Measurements from ENCODE around the gene PTPRN2.
"Not testable (repeated sequence)": the region's sequence is repeated elsewhere in the genome, so short reads cannot be mapped to it uniquely, and the experiment has no call there.

Gene PTPRN2

DNA sequence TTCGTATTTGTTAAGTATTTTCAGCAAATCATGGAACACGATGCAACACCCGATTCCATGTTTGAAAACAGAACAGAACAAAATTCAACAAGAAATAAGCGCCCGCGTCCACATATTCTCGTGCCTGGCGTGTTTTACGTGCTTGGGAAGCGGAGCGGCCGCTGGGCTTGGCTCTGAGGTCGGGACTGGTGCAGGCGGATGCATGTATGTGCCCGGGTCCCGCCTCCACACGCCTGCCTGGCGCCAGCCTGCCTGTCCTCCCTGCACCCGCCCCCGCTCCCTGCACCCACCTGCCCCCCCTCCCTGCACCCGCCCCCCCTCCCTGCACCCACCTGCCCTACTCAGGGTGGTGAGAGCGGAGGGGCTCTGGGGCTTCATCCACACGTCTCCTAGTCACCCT is 796.4 kb downstream of the PTPRN2 start:
- no peak for DNase-seq (ENCODE audit: low read depth)

DNA sequence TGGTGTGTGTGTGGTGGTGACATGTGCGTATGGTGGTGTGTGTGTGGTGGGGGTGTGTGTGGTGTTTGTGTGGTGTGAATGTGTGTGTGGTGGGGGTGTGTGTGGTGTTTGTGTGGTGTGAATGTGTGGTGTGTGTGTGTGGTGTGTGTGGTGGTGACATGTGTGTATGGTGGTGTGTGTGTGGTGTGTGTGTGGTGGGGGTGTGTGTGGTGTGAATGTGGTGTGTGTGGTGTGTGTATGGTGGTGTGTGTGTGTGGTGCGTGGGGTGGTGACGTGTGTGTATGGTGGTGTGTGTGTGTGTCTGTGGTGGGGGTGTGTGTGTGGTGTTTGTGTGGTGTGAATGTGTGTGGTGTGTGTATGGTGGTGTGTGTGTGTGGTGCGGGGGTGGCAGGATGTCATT is 797.7 kb downstream of the PTPRN2 start:
- DNase-seq (ENCODE audit: low read depth), result no peak

DNA sequence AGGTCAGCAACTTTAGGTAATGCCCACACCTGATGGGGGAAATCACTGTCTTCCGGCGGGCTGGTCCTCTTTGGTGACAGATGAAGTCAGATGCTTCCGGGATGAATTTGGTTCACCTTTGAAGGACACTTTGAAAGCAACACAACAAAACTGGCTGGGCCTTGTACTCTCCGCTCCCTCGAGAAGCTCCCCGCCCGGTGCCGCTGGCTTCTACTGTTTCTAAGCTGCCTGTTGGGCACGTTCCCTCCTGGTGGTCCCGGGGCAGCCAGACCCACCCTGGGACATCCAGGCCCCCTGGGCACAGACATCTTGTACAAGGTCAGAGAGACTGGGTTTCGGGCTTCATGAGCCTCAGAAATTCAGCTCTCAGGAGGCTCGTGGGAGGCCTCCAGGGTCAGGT is 798.5 kb downstream of the PTPRN2 start:
- DNase-seq (ENCODE audit: low read depth), result no peak

DNA sequence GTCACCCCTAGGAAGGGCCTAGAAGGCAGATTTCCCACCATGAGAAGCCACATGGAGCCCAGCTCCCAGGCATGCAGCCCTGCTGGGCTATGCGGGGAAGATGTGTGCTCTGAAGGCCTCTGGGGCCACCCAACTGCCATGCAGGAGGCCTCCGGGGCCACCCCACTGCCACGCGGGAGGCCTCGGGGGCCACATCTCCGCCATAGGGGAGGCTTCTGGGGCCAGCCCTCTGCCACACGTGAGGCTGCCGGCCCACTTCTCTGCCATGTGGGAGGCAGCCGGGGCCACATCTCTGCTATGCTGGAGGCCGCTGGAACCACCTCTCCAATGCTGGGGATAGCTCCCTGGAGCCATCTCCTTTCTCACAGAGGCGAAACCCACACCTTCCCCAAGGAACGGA is 799.0 kb downstream of the PTPRN2 start:
- DNase-seq (ENCODE audit: low read depth), result no peak

DNA sequence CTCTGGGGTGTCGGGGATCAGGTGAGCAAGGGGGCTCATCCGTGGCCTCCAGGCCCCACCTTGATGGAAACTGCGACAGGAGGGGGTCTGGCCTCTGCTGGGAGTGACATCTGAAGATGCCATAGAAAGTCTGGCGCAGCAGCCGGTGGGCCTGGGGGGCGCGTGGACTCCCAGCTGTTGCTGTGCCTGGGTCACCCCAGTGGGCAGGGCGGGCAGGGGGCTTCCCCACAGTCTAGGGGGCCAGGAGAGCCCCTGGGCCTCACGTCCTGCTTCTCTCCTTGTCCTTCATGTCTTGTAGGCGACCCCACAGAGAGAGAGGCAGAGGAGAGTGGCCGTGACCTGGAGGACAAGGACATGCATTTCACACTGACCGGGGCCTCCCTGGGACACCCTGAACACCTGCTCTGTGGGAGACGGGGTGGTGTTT is 800.3 kb downstream of the PTPRN2 start:
- no peak for DNase-seq (ENCODE audit: low read depth)

DNA sequence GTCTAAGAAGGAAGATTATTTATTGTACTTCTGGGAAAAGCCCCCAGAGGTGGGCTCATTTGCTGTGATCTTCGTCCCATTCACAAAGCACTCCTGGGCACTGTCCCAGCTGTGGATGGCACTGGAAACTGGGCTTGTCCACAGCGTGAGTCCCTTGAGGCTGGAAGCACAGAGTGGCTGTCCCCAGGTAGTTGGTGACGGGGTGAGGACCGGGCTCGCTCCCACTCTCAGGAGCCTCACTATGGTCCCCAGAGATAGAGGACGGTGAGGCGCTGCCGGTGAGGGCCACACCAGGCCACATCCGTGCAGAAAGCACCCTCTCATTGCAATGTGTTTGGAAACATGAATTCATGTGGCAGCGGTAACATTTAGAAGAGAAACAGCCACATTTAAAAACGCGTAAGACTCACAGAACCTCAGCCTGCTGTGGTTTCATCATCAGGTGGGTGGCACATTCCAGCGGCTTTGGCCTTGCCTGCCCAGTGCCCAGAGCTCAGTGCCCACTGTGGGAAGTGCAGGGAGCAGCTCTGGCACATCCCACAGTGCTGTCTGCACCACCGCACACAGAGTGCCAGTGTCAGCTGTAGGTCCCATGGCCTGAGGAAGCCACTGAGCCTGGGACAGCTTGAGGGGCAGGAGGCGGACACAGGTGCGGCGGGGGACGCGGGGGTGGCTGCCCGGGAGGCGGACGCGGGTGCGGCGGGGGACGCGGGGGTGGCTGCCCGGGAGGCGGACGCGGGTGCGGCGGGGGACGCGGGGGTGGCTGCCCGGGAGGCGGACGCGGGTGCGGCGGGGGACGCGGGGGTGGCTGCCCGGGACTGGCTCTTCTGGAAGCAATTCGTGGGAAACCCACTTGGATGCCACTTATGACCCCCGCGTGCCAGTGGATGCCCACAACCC is 801.0 kb downstream of the PTPRN2 start:
- no peak for DNase-seq (ENCODE audit: low read depth)

DNA sequence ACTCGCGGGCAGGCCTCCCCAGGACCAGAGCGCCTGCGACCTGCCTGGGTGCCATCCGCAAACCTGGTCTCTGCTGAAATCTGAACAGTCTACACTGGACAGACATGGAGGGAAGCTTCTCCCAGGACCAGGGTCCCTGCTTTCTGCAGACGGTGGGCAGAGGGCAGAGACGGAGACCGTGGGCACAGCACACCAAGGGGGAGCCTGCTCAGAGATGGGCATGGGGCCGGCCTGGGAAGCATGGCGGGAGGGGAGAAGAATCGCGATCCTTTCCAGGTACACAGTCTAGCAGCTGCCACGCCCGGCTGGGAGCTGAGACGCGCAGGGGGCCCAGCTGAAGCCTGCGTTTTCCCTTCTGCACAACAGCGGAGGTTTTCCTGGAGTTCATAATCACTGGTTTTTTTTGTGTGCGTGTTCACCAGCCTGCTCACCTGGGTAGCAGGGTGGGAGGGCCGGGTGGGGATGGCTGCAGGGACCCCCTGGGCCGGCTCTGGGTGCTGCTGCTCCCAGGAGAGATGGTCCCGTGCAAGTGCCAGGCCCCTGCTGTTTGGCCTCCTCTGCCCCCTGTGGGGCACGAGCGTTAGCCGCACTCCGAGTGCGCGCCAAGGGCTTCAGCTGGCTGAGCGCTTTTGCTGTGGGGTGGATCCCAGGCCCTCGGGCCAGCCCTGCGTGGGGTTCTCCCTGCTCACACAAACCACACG is 802.0 kb downstream of the PTPRN2 start:
- no peak for DNase-seq (ENCODE audit: low read depth)

DNA sequence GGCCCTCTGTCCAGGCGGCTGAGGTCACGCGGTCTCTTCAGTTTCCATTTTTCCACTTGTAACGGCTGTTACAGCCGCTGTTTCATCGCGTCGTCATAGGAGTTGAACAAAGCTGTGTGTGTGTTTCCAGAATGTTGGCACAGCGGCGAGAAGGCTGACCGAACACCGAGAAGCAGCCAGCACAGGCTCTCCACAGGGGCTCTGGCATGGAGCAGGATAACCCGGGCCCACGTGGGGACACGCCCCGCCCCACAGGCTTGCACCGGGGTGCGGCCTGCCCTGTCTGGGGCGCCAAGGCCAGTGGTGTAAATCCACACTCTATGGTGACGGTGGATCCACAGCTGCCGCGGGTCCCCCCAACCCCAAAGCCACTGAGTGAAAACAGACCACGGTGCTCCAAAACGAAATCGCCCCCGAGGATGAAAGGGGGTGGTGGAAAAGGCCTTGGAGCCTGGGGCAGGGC is 802.6 kb downstream of the PTPRN2 start:
- no peak for DNase-seq (ENCODE audit: low read depth)

DNA sequence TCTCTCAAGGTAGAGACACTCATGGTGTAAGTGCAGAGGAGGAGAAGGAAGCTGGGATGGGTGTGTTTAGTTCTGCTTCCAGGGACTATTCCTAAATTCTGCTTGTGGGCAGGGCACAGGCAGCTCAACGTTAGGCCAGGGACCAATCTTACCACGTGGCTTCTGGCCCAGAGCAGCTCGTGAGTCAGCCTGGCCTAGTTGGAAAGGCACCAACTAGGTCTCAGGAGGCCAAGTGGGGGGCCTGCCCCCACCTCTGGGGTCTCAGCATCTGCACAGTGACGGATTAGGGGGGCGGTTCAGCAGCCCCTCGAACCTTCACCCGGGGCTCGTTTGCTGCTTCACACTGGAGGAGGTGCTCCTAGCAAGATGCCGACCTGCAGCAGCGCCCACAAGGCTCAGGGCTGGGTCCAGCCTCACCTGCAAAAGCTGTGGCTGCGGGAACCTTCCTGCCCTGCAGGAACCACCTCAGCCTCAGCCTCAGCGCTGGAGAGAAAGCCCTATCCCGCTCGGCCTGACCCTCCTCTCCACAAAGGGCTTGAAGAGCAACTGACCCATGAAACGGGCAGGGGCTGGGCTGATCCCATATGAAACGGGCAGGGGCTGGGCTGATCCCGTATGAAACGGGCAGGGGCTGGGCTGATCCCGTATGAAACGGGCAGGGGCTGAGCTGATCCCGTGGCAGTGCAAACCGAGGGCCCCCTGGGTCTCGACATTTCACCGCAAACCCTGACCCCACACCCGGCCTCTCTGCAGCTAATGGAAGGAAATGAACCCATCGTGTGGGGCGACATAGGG is 803.4 kb downstream of the PTPRN2 start:
- no peak for DNase-seq (ENCODE audit: low read depth)

DNA sequence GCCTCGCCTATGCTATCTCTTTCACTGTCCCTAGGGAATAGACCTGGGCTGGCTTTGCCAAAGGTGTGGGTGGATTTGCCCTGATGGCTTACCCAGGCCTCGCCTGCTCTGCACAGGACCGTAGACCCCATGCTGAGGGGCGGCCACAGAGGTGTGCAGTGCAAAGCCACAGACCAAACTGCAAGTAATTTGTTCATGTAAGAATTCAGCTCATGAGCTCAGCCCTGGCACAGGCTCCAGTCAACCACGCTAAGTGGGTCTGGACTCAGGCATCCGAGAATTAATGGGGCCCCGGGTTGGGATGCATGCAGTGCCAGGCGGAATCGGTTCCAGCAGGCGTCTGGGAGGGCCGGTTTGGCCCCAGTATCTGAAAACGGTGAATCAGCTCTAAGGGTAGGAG is 805.6 kb downstream of the PTPRN2 start:
- DNase-seq (ENCODE audit: low read depth), result no peak

DNA sequence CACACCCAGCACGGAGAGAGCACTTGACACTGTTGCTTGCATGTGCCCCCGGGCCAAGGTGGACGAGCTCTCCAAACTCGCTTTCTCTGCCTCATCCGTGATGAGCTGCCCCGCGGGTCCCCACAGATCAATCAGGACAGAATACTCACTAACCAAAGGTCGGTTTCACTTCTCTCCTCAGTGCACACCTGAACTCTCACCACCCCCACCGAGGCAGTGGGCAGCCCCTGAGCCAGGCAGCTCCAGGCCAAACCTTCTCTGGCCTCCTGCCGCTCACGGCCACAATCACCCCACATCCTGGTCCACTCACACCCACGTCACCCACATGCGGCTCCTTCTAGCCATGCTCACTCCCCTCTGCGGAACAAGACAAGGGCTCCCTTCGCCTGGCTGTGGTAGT is 806.9 kb downstream of the PTPRN2 start:
- DNase-seq (ENCODE audit: low read depth), result no peak

DNA sequence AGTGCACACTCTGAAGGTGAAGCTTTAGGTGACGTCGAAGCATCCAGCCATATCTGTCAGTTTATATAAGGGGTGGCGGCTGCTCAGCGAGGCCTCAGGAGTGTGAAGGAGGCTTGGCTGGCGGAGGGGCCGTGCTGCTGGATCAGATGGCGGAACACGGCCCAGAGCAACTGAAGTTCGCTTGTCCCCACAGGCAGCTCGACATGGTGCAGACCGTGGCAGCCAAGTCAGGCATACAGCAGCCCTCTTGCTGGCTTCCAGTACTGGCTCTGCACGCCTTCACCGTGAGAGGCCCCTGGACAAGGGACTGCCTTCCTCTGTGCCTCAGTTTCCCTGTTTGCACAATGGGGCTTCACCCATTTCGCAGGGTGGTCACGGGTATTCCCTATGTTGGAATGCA is 807.3 kb downstream of the PTPRN2 start:
- DNase-seq (ENCODE audit: low read depth), result no peak

DNA sequence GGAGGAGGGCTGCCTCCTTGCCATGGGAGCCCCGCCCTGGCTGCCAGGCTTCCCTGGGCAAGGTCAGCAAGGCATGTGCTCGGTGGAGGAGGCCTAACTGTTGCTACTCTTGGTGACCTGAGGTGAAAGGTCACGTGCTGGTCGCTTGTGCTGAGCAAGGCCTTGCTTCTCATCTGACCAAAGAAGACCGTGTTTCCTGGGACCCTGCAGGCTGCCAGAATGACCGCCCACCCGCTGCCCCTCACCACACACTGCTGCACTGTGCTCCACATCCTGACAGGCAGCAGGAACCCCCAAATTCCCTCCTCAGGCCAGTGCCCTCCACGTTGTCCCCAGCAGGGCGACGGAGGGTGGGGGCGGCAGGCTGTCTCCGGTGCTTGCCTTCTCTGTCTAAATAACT is 808.4 kb downstream of the PTPRN2 start:
- DNase-seq (ENCODE audit: low read depth), result no peak

DNA sequence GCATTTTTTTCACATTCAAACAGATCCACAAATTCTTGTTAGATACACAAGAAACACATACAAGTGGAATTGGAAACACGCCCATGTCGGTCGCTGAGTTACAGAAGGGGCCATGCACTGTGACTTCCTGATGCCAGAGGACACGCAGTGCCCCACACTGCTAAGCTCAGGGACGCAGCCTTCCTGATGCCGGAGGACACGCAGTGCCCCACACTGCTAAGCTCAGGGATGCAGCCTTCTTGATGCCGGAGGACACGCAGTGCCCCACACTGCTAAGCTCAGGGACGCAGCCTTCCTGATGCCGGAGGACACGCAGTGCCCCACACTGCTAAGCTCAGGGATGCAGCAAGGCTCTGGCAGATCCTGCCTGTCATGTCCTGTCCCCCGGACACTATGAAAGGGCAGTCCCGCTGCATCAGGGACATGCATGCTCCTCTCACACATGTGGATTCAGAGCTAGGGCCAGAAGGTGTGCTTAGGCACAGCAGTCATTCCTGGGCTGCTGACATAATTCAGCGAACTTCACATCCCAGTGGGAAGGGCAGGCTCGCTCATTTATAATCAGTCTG is 810.3 kb downstream of the PTPRN2 start:
- not testable (repeated sequence) for DNase-seq (ENCODE audit: low read depth)

DNA sequence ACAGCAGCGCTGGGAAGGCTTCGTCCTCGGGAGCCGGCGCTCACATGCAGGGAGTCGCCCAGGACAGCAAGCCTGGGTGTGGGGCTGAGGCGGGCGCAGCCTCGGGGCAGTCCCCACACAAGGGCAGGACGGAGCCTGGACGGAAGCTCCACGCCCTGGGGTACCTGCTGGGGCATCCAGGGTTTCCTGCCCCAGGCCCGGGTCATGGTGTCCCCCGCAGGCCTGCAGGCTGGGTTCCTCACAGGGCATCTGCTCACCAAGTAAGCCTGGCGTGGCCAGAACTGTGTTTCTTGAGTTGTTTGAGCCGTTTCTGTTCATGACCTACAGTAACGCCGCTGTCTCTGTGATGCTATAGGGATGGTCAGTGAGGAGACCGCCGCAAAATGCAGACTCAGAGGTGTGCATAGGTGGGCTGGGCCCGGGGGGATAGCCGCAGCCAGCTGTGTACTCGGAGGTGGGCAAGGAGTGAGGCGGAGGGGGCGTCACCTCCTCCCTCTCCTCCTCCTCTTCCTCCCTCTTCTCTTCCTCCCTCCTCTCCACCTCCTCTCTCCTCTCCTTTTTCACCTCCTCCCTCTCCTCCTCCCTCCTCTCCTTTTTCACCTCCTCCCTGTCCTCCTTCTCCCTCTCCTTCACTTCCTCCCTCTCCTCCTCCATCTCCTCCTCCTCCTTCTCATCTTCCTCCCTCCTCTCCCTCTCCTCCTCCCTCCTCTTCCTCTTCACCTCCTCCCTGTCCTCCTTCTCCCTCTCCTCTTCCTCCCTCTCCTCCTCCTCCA is 811.9 kb downstream of the PTPRN2 start:
- DNase-seq (ENCODE audit: low read depth), result no peak

DNA sequence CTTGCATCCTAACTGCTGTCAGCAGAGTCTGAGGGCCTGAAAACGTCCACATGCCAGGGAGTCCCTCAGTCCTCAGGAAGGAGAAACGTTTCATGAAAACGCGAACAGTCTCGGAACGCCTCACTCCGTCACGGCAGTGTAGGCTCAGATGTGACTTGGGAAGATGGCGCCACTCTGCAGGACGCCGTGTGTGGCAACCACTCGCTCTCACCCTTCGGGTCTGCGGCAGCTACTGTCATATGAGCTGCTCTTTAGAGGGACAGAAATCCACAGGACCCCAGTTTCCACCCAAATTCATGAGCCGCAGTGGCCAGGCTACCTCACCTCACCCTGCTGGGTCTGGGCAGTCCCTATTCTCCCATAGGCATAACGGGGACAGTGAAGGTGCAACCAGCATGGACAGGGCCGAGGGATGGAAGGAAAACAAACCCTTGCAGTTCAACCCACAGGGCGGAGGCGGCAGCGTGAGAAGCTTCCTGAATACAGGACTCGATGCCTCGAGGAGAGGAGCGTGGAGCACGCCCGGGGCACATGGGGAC is 812.5 kb downstream of the PTPRN2 start:
- DNase-seq (ENCODE audit: low read depth), result no peak

DNA sequence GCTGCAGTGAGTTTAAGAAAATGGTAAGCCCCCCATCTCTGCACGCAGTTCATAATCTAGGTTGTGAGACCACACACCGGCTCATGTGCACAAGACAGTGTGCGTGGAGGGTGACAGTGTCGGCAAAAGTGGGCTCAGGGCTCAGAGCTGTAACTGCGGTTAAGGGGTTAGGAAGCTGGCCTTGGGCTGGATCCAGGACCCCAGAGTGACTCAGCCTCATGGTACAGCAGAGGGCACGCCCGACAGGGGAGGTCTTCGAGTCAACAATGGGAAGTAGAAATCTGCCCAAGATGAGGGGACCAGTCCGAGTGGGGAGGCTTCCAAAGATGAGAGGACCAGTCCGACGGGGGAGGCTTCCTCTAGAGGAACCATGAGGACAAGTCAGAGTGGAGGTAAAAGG is 813.1 kb downstream of the PTPRN2 start:
- no peak for DNase-seq (ENCODE audit: low read depth)

DNA sequence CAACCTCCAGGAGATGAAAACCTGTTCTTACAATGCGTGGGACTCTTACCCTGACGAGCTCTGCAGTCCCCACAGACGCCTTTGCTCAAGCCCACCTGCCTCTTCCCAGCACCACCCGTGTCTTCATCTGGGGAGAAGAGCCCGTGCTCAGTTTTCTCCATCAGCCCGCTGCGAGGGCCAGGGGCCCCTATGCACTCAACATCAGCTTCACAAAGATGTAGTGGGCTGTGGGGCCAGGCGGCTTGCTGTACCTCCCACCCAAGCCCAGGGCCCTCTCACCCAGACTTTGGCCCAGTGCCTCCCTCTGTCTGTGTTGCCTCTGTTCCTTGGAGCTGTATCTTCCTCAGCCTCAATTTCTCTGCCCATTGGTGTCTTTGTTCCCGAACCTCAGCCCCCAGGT is 814.3 kb downstream of the PTPRN2 start:
- DNase-seq (ENCODE audit: low read depth), result no peak

DNA sequence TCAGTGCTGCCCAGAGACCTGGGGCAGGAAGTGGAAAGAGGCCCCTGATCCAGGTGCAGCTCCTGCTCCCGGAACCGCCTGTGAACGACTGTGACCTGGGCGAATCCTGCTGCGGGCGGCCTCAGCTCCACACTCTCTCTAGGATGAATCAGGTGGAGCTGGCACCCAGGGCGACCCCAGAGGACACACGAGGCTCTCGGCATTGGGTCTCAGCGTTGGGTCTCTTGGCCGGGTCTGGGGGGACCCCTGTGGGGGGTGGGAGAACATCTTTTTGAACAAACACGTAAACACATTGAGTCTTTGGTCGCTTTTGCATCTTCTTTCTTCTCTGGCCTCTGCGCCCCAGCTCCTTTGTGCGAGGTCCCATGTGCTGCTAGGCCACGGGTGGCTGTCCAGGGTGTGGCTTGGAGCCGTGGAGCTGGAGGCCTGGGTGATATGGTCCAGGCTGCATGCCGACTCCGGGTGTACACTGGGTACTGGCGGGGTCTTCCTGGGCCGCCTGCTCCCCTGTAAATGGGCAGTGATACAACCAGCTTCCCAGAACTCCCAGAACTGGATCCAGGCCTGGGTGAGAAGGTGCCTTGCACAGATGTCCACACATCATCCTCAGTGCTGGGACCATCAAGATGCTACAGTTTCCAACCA is 815.0 kb downstream of the PTPRN2 start:
- no peak for DNase-seq (ENCODE audit: low read depth)

DNA sequence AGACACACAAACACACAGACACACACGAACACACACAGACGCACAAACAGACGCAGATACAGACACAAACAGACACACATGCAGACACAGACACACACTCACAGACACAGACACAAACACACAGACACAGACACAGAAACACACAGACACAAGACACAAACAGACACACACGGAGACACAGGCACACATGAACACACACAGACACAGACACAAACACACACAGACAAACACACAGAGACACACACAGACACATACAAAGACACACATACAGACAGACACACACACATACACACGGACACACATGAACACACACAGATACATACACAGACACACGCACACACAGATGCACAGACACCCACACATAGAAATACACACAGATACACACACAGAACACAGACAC is 815.9 kb downstream of the PTPRN2 start:
- no peak for DNase-seq (ENCODE audit: low read depth)

Measured in HS-5 (cell line).